WTC11 (cell line): ENCODE results near the gene MAP4K4.

ENCODE experiments used
- ATF1 ChIP-seq: sonication (generic); formaldehyde crosslinking; IDR thresholded peaks from 2 replicates; pipeline ENCODE4 v1.8.1; 2023; ENCODE audit warnings: mild to moderate bottlenecking, moderate library complexity, missing genetic modification reagents
- CREB1 ChIP-seq: sonication (generic); formaldehyde crosslinking; IDR thresholded peaks from 2 replicates; pipeline ENCODE4 v1.8.0; 2023; ENCODE audit warnings: mild to moderate bottlenecking, missing genetic modification reagents
- CTCF ChIP-seq: fragments of 200-600 bp; IDR thresholded peaks from 2 replicates; pipeline ENCODE4 v1.8.0; 2022; ENCODE audit warnings: antibody characterized with exemption
- FOXJ3 ChIP-seq: sonication (generic); formaldehyde crosslinking; IDR thresholded peaks from 2 replicates; pipeline ENCODE4 v1.9.0; 2021; ENCODE audit warnings: missing genetic modification reagents, mild to moderate bottlenecking, borderline replicate concordance
- NFYB ChIP-seq: sonication (generic); formaldehyde crosslinking; conservative IDR thresholded peaks from 2 replicates; pipeline ENCODE4 v1.8.0; 2022; ENCODE audit warnings: low read depth, missing genetic modification reagents
- TEAD4 ChIP-seq: sonication (generic); formaldehyde crosslinking; IDR thresholded peaks from 2 replicates; pipeline ENCODE4 v1.8.0; 2022; ENCODE audit warnings: mild to moderate bottlenecking, missing genetic modification reagents

GRCh38 chr2:101776172-101777043 is 78.9 kb downstream of the MAP4K4 start:
- no peak for TF ChIP-seq TEAD4 (CRISPR knock-in tag)
- TF ChIP-seq CTCF, result no peak
- TF ChIP-seq ATF1 (CRISPR knock-in tag), result no peak
- TF ChIP-seq FOXJ3 (CRISPR knock-in tag), result no peak
- no peak for TF ChIP-seq CREB1
- no peak for TF ChIP-seq NFYB (CRISPR knock-in tag)
